ENCODE data around the gene MBD3.
A peak's percentile ranks its signal among the peaks of the same experiment; 100 is the strongest.
"Not testable (repeated sequence)": the region's sequence is repeated elsewhere in the genome, so short reads cannot be mapped to it uniquely, and the experiment has no call there.

Gene MBD3

DNA sequence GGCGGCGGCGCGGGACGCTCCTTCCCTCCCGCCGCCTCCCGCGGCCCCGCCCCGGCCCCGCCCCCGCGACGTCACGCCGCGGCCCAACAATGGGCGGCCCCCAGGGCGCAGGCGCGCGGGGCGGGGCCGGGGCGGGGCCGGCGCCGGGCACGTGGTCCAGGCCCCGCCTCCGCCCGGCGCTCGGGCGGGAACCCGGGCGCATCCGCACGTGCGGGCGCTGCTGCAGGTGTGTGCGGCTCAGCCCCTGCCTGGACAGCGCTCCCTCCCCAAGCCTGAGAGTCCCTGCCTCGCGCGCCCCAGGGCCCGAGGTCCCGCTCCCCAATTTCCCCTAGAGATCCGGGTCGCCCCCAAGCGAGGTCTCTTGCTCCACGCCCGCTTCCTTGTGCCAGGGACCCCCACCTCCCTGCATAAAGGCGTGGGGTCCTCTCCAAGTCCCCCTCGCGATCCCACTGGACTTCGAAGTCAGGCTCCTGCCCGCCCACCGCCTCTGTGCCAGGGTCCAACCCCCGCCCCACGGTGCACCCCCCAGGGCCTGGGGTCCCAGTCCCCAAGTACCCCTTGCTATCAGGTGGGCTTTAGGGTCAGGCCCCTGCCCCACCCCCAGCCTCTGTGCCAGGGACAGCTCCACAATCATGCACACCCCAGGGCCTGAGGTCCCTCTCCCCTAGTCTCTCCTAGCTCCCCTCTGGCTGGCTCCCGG is 24.2 kb downstream of the MBD3 start, which contains the start of gene MEX3D:
Gene MEX3D (minus strand): TSS at position 6 of the 700 bp plus-strand sequence. CDS start 267 bp downstream, outside the sequence.
- peak; percentile 85 for DNase-seq

DNA sequence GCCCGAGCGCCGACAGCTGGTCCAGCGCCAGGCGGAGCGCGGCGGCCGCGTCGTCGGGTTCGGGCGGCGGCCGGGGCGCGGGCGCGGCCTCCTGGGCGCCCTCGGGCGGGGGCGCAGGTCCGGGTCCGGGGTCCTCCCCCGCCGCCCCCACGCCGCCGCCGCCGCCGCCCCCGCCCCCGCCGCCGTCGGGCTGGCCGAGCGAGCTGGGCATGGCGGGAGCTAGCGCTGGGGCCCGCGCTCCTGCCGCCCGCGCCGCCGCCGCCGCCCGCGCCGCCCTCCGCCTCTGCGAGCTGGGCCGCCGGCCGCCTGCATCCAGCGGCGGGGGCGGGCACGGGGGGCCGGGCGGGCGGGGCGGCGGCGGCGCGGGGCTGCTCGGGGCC is 24.8 kb downstream of the MBD3 start:
- DNase-seq, result no peak

DNA sequence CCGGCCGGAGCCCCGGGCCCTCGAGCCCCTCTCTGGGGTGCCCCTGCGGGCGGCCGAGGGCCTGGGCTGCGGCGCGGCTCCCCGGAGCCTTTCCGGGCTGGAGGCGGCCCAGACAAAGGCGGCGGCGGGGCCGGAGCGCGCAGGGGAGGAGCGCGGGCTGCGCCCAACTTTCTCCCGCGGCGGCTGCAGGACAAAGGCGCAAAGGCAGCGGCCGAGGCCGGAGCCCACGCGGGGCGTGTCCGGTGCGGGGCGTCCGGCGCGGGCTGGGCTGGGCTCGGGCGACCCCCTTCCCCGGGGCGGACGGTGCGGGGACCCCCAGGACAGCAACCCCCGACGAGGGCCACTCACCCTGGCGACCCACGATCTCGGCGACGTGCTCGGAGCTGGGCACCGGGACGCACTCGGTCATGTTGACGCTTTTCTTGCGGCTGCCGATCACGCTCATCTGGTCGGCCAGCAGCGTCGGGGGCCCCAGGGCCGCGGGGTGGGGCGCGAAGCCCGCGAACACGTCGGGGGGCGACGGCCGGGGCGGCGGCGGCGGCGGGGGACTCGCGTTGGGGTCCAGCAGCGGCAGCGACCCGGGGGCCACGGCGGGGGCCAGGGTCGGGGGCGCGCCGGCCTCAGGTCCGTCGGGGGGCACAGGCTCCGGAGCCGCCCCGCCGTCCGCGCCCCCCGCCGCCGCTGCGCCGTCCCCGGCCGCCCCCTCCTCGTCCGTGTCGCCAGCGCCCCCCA is 25.4 kb downstream of the MBD3 start:
- DNase-seq, result no peak

DNA sequence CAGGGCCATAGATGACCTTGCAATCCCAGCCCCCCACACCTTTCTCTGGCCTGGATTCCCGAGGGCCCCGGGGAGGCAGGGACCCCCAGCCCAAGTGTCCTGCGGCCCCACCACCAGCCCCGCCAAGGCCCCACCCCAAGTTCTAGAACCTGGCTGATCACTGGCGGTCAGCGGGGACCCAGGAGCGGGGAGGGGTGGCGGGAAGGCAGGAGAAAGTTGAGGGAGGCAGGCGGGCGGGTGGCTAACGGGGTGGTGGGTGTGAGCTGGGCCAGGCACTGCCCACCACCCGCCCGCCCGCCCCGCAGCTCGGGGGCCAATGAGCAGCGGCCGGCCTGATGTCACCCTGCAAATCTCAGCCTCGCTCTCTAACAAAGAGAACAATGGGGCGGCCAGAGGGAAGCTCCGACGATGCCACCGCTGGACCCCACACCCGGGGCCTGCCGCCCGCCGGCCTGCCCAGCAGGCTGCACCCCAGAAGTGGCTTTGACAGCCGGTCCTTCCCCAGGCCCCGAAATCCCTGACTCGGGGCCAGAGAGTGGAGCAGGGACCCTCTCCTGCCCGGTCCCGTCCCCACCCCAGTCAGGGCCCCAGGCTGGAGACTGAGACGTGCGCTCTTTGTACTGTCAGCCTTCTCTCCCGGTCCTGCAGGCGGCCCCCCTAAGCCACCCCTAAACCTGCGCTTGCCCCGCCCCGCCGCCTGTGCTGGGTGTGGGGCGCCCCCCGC is 26.1 kb downstream of the MBD3 start:
- DNase-seq, result no peak

DNA sequence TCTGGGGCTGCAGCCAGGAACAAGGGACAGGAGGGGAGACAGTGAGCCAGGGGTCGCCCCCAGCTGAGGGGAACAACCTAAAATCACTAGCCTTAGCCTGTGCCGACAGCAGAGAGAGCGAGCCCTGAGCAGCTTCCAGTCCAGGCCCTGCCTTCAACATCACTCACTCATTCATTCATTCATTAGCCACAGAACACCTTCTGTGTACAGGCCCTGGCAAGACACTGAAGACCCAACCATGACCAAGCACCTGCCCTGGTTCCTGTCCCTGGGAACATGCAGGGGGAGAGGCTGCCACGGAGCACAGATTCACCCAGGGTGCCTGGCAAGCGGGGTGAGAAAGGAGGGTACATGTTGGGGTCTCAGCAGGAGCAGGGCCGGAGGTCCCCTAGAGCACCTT is 29.4 kb downstream of the MBD3 start:
- DNase-seq, result no peak

DNA sequence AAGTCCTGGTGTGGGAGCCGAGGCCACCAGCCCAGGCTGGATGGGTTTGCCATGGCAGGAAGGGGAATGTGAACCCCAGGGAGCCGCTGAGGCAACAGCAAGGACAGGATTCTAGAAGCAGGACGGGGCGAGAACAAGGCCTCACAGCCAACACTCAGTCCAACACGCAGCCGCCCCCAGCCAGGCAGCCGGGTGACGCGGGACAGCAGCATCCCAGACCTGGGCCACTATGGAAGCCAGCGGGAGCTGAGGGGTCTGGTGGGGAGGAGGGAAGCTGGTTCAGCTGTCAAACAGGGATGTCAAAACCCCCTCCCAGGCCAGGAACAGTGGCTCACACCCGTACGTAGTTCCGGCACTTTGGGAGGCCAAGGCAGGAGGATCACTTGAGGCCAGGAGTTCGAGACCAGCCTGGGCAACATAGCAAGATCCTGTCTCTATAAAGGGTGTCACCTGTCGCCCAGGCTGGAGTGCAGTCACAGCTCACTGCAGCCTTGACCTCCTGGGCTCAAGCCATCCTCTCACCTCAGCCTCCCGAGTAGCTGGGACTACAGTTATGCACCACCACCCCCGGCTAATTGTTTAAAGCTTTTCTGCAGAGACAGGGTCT is 31.3 kb downstream of the MBD3 start:
- DNase-seq, result no peak

DNA sequence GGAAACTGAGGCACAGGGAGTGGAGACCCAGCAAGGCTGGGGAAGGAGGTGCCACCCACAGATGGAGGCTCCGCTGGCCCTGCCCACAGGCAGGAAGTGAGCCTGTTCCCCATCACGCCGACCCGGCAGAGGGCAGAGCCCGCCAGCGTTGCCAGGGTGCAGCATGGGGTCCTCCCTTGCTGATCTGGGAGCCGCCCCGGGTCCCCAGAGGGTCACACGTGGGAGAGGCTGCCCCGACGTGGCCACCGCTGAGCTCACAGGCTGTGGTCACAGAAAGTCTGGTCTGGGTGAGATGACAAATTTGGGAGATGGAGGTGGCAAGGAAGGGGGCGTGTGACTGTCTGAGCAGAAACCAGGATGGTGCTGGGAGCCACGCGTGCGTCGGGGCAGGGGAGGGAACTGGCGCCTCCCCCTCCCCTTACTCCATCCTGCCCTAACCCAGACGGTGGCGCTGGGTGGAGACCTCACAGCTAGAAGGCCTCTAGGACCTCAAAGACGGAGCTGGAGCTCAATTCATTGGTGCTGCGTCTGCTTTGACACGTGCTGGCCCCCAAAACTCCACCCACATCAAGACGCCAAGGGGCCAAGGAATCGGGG is 32.3 kb downstream of the MBD3 start:
- DNase-seq, result no peak

DNA sequence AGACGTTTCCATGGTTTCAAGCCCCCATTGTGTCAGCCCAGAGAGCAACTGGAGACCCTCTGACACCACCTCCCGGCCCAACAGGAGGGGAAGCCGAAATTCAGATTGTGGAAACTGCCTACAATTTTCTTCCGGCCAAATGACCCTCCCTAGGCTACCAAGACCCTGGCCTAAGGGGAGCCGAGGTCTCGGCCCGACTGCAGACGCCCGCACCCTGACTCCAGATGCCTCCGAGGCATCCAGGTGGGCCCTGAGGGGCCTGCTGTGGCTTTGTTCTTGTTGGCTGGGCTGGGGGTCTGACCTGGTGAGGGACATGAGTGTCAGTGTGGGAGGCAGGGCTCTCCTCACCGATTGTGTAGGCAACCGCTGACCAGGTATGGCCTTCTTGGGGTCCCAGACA is 34.1 kb downstream of the MBD3 start:
- DNase-seq, result no peak

DNA sequence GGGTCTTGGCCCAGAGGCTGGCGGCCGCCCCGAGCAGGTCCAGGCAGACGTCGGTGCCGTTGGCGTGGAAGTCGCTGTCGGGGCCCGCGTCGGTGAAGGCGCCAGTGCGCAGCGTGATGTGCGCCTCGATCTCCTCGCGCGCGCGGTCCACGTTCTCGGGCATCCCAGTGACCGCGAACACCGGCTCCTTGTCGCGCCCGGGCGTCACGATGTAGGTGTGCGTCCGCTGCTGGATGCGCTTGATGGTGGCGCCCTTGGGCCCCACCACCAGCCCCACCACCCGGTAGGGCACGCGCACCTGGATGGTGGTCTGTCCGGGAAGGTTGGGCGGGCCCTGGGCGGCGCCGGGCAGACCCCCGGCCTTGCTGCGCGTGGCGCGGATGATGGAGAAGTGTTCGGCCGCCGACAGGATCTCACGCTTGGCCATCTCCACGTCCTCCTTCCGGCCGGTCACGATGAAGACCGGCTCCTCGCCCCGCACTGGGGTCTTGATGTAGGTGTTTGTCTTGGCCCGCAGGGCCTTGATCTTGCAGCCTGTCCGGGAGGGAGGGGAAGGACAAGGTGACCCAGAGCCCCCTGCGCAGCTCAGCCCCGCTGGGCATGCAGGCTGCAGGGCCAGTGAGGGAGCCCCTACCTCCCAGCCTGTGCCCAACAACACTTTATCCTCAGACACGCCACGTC is 36.1 kb downstream of the MBD3 start:
- no peak for DNase-seq

DNA sequence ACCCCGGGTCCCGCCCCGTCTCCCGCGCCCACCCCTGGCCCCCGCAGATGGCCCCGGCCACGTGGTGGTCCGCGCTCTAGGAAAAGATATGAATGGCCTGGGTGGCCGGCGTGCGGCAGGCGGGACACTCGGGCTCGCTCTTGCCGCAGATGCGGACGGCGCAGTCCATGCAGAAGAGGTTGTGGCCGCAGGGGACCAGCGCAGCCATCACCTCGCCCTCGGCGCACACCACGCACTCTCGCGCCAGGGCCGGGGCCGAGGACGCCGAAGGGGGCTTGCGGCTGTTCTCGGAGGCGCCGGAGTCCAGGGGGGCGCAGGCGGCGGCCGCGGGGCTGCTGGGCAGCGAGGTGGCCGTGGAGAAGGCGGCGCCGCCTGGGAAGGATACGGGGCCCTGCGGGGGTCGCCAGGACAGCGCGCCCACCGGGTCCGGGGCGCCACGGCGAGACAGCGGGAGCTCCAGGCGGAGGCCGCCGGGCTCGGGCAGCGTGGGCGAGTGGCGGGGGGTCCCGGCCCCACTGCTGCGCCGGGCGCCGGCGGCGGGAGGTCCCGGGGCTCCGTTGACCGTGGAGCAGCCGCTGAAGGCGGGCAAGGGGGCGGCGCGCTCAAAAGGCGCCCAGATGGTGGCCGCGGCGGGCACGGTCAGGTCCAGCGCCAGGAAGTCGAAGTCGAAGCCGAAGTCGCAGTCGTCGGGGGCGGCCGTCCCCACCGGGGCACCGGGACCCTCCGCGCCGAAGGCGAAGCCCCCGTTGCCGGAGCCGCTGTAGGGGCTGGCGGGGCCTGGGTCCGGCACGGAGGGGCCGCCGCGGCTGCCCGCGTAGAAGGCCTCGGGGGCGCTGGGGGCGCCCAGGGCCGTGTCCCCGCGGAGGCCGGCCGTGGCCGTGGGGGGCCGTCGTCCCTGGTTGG is 36.9 kb downstream of the MBD3 start:
- no peak for DNase-seq

DNA sequence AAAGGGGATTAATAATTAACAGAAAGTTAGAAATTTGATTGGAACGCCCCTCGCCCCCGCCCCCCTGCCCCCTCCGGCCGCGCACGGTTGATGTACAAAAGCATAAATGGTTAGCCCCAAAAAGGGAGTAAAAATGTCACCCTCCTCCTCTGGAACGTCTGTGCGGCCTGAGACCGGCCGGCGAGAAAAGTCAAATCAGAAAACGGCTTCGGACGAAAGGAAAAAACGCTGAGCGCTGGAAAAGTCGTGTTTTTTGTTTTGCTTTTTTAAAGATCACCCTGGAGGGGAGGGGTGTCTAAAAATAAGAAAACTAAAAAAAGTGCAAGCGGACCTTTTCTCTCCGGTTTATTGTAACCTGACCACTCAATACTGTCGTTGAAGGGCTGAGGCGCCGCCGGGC is 37.7 kb downstream of the MBD3 start:
- DNase-seq, result no peak

DNA sequence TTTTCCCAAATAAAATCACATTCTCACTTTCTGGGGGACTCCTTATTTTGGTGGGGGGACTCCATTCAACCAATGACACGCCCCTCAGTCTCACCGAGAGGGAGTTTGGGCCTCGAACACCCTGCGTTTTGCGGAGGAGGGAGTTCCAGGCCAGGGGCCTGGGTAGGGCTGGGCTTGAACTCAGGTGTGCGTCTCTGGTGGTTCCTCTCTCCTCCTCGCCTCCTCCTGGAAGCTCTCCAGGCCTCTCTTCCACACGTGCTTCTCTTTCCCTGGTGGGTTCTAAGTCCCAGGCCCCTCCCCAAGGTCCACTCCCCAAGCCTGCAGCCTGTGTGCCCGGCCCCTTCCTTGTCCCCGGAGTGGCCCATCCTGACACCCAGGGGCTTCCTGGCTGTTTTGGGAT is 39.2 kb downstream of the MBD3 start:
- DNase-seq, result no peak

DNA sequence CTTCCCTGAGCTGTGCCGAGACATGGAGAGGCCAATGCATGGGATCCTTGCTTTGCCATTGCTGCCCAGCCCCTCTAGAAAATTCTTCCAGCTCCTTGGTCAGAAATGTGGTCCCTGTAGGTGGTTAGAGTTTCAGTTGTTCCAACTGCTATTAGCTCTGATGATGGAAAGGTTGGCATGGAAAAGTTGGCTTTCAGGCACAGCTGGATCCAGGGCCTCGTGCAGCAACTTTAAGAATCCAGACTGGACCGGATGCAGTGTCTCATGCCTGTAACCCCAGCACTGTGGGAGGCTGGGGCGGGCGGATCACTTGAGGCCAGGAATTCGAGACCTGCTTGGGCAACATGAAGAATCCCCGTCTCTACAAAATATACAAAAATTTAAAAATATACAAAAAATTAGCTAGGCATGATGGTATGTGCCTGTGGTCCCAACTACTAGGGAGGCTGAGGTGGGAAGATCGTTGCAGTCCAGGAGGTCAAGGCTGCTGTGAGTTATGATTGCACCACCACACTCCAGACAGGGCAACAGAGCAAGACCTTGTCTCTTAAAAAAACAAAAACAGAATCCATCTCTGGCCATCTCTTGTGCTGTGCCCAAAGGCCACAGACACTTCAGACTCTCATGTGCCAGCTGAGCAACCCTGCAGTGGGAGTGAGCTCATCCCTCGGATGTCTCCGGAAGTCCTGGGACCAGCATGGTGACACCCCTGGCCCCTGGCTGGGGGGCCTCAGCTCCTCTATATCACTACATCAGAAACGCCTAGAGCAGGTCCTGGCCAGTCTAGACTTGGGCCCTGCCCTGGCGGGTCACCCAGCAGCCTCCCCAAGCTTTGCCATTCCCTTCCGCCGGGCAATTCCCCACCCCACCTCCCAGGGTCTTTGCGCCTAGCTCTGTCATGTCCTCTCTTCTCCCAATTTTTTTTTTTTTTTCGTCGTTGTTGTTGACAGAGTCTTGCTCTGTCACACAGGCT is 41.3 kb downstream of the MBD3 start:
- no peak for DNase-seq

DNA sequence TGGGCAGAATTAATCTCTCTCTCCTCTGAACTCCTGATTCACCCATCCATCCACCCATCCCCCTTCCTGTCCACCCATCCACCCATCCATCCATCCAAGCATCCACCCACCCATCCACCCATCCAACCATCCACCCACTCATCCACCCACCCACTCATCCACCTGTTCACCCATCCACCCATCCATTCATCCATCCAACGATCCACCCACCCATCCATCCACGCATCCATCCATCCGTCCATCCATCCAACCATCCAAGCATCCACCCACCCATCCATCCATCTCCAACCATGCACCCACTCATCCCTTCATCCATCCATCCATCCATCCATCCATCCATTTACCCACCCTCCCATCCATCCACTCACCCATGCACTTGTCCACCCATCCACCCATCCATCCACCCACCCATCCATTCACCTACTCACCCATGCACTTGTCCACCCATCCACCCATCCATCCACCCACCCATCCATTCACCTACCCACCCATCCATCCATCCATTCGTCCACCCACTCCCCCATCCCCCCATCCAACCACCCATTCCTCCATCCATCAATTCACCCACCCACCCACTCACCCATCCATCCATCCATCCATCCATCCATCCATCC is 43.2 kb downstream of the MBD3 start:
- DNase-seq, result no peak

DNA sequence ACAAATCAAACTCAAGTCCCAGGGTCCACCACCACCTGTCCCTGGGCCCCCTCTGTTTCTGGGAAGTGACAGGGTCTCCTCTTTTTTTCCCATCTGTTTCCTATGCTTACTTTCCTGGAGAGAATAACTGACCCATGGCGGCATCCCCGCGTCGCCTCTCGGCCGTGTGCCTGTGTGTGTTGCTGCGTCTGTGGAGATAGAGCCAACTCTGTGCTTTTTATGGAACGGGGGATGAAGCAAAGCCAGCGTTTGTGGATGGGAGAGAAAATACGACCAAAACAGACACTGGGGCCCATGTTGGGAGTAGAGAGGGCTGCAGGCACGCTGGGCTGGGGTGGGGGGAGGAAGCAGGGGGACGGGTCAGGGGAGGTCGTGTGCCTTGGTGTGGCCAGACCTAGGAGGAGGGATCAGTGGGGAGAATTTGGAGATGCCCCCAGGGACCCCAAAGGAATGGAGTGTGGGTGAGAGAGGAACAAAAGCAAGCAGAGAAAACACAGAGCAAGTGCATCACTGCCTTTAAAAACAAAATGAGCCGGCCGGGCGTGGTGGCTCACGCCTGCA is 52.2 kb downstream of the MBD3 start:
- no peak for DNase-seq

DNA sequence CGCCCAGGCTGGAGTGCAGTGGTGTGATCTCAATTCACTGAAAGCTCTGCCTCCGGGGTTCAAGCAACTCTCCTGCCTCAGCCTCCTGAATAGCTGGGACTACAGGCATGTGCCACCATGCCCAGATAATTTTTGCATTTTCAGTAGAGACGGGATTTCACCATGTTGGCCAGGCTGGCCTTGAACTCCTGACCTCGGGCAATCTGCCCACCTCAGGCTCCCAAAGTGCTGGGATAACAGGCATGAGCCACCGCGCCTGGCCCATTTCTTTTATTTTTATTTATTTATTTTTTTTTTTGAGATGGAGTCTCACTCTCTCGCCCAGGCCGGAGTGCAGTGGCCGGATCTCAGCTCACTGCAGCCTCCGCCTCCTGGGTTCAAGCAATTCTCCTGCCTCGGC is 52.9 kb downstream of the MBD3 start:
- not testable (repeated sequence) for DNase-seq

DNA sequence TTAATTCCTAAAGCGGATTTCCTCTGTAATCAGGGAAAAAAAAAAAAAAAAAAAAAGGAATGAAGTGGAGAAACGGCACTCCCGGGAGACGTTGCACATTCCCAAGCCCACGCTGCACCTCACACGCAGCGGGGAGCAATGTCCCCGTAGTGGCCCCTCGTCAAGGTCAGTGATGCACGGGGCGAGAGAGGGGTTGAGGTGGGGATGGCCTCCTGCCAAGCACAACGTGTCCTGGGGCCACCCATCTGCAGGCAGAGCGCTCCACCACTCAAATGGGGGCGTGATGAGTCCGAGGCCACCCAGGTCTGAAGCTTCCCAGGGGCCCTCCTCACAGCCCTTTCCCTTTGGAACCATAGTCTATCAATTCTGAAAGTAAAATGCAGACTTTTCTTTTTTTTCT is 53.7 kb downstream of the MBD3 start:
- DNase-seq, result no peak

DNA sequence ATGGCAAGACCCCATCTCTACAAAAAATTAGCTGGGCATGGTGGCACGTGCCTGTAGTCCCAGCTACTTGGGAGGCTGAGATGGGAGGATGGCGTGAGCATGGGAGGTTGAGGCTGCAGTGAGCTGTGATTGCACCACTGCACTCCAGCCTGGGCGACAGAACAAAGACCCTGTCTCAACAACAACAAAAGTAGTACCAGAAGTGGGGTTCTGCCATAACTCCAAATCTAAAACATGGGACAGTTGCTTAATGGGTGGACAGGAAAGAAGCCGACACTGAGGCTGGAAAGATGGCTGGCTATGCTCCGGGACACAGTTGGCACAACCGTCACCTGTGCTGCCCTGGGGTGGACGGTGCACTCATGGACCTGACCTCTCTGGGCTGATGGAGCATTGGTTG is 57.0 kb downstream of the MBD3 start:
- DNase-seq, result not testable (repeated sequence)

DNA sequence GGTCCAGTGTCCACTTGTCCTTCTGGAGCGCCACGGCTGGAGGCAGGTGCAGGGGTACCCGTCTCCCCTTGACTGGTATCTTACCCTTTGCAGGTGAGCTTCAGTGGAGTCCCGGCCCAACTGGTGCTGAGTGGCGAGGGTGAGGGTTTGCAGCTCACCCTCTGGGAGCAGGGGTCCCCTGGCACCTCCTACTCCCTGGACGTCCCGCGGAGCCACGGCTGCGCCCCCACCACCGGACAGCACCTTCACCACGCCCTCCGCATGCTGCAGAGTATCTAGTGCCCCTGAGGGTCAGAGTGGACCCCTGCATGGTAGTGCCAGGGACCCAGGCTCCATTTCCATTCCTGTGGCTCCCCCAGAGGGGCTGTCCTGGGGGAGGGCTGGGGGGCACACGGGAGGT is 57.7 kb downstream of the MBD3 start:
- no peak for DNase-seq

All from CD4-positive, alpha-beta T cell treated with Interleukin-10 for 1 hour (primary cell).